Mucosa of descending colon (tissue), 3 donors: ENCODE measurements around the gene LYRM7. TPM values are rescaled to one million over a fixed set of nuclear protein-coding genes. Genes with fewer than 3 reads are reported as not detected.

ENCODE experiments used
- ATAC-seq: fragments of 200-7000 bp; cut with Tn5 transposase; one replicate; pipeline ENCODE4 v1.9.1; 2020; ENCODE audit warnings: mild to moderate bottlenecking, moderate library complexity
- DNase-seq, 3 donors: peaks; one replicate each; pipeline ENCODE4 v3.0.0-alpha.2; 2020
- H3K36me3 ChIP-seq: fragments of 200-600 bp; one replicate; pipeline ENCODE4 v1.8.0; 2021; ENCODE audit warnings: low read depth, mild to moderate bottlenecking
- H3K4me1 ChIP-seq: fragments of 200-600 bp; one replicate; pipeline ENCODE4 v1.8.0; 2021; ENCODE audit warnings: low read depth, mild to moderate bottlenecking
- H3K4me3 ChIP-seq: fragments of 200-600 bp; one replicate; pipeline ENCODE4 v1.8.0; 2021; ENCODE audit warnings: mild to moderate bottlenecking
- H3K9me3 ChIP-seq: fragments of 200-600 bp; one replicate; pipeline ENCODE4 v1.8.0; 2021; ENCODE audit warnings: mild to moderate bottlenecking
- CTCF ChIP-seq: fragments of 200-600 bp; IDR thresholded peaks from one replicate; pipeline ENCODE4 v1.8.0; 2022; ENCODE audit warnings: antibody characterized with exemption, mild to moderate bottlenecking
- intact Hi-C, 2 donors: fragments of 100-400 bp; cut with DNase I in 1 of 2; cut with micrococcal nuclease in 1 of 2; formaldehyde crosslinking; loops; one replicate each; pipeline versions ENCODE4 v1.11.0 to v1.11.1; 2022; cut with DNase I, micrococcal nuclease
- total RNA-seq, 3 donors: library from RNA; stranded (reverse); fragmentation: NEBNext Ultra II Directional in 2 of 3; extraction: Animal tissue kit (Norgen Biotek cat#: 25700) in 2 of 3; gene quantifications; one replicate each; pipeline versions ENCODE4 v1.2.1 to v1.2.4, GENCODE V29; 2021 to 2023
- donor health status: DM: no; HTN: no; CAD: no; lungs with moderate emphysema.
- donor health status: DM: no; HTN: no; CAD: no.
- donor health status: DM: no; HTN: yes; CAD: no.

Gene LYRM7
- total RNA-seq, 3 donors from 2014 or later = 11.2 to 12.9 (median 11.7) TPM

- H3K9me3 ChIP-seq = no peaks in the 10 kb centered on the region
- H3K4me1 ChIP-seq = peaks cover 4% of the 10 kb centered on the region
- intact Hi-C loops = no loop called here
- TF ChIP-seq CTCF = no peak
- ATAC-seq = no peak
- H3K36me3 ChIP-seq = no peaks in the 10 kb centered on the region
- no peak overlapping the region for H3K4me3 ChIP-seq
- no peak for DNase-seq
These were observed 27.9 kb downstream of the LYRM7 start for GRCh38 chr5:131198625-131199024.

- intact Hi-C loops = no loop called here
- H3K9me3 ChIP-seq = no peaks in the 10 kb centered on the region
- peaks cover 2% of the 10 kb centered on the region for H3K4me1 ChIP-seq
- no peak for TF ChIP-seq CTCF
- no peak overlapping the region for H3K4me3 ChIP-seq
- H3K36me3 ChIP-seq = no peaks in the 10 kb centered on the region
- no peak for ATAC-seq
- DNase-seq = no peak
These were observed 29.8 kb downstream of the LYRM7 start for GRCh38 chr5:131200560-131200959.

GRCh38 chr5:131204964-131205363 is 34.2 kb downstream of the LYRM7 start:
- DNase-seq = no peak
- no peak for TF ChIP-seq CTCF
- intact Hi-C loops = no loop called here
- ATAC-seq = peak; percentile 56
- no peak overlapping the region for H3K4me3 ChIP-seq
- no peaks in the 10 kb centered on the region for H3K9me3 ChIP-seq
- H3K4me1 ChIP-seq = peaks cover 21% of the 10 kb centered on the region
- H3K36me3 ChIP-seq = no peaks in the 10 kb centered on the region

- no peaks in the 10 kb centered on the region for H3K9me3 ChIP-seq
- H3K4me1 ChIP-seq = peaks cover 21% of the 10 kb centered on the region
- no peak for TF ChIP-seq CTCF
- intact Hi-C loops = no loop called here
- H3K36me3 ChIP-seq = no peaks in the 10 kb centered on the region
- no peak overlapping the region for H3K4me3 ChIP-seq
- ATAC-seq = peak; percentile 77
- peak in 1 of 3 donors; percentile 50 for DNase-seq
These were observed 35.3 kb downstream of the LYRM7 start for GRCh38 chr5:131206061-131206460.

- no peak for TF ChIP-seq CTCF
- H3K9me3 ChIP-seq = no peaks in the 10 kb centered on the region
- no peaks in the 10 kb centered on the region for H3K36me3 ChIP-seq
- no peak for DNase-seq
- intact Hi-C loops = no loop called here
- ATAC-seq = peak; percentile 37
- peaks cover 21% of the 10 kb centered on the region for H3K4me1 ChIP-seq
- H3K4me3 ChIP-seq = no peak overlapping the region
These were observed 36.0 kb downstream of the LYRM7 start for GRCh38 chr5:131206772-131207171.

GRCh38 chr5:131209175-131209505 is 38.4 kb downstream of the LYRM7 start:
- DNase-seq = no peak
- peaks cover 21% of the 10 kb centered on the region for H3K4me1 ChIP-seq
- no peaks in the 10 kb centered on the region for H3K36me3 ChIP-seq
- H3K9me3 ChIP-seq = no peaks in the 10 kb centered on the region
- intact Hi-C loops = no loop called here
- TF ChIP-seq CTCF = no peak
- ATAC-seq = no peak
- no peak overlapping the region for H3K4me3 ChIP-seq
